HG02610 (cell line): Measurements from ENCODE around the gene EDIL3.
"Not testable (repeated sequence)": the region's sequence is repeated elsewhere in the genome, so short reads cannot be mapped to it uniquely, and the experiment has no call there.

Experiments
- ATAC-seq: cut with Tn5 transposase; IDR thresholded peaks from one replicate; pipeline ENCODE4 v1.9.1; 2021; ENCODE audit warnings: mild to moderate bottlenecking, moderate library complexity; ENCODE audit not compliant: unreplicated experiment

The EDIL3 gene

GRCh38 chr5:84379749-84380148 is 4.9 kb downstream of the EDIL3 start:
- ATAC-seq = no peak

DNA sequence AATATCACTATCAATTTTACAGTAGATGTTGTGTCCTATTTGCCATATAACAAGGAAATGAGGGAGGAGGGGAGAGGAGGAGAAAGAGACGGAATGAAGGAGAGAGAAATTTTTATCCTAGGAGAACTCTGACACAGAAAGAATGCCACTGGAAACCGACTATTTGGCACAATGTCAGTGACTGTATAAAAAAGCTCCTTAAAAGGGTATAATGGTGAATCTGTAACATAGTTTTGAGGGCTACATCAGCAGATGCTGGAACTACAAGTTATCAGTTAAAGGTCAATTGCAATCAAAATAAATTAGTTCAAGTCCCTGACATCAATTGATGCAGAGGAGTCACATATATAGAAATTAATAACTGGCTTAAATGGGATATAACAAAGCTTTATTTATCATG is 5.7 kb downstream of the EDIL3 start:
- no peak for ATAC-seq

GRCh38 chr5:84378420-84378819 is 6.3 kb downstream of the EDIL3 start:
- ATAC-seq = no peak

GRCh38 chr5:84376346-84376745 is 8.3 kb downstream of the EDIL3 start:
- no peak for ATAC-seq

- ATAC-seq = no peak
Observed at GRCh38 chr5:84374568-84374967, 10.1 kb downstream of the EDIL3 start.

DNA sequence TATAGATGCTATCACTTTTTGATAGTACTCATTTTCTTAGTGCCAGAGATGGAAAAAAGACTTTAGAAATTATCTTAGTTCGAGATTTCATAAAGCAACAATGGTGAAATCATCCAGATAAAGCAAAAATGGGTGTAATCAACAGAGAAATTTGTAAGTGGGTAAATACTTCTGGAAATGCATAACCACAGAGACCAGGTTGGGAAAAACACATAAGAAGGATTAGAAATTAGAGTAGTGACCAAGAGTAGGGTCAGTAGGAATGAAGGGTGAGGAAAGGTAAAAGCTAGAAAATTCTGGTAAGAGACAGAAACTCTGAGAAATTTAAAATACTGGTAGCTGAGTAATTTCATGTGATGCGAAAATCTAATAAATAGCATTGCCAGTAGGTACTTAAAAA is 11.2 kb downstream of the EDIL3 start:
- ATAC-seq = no peak

GRCh38 chr5:84372066-84372695 is 12.5 kb downstream of the EDIL3 start:
- ATAC-seq = no peak

GRCh38 chr5:84370176-84370575 is 14.5 kb downstream of the EDIL3 start:
- no peak for ATAC-seq

- no peak for ATAC-seq
Observed at GRCh38 chr5:84364043-84364442, 20.6 kb downstream of the EDIL3 start.

DNA sequence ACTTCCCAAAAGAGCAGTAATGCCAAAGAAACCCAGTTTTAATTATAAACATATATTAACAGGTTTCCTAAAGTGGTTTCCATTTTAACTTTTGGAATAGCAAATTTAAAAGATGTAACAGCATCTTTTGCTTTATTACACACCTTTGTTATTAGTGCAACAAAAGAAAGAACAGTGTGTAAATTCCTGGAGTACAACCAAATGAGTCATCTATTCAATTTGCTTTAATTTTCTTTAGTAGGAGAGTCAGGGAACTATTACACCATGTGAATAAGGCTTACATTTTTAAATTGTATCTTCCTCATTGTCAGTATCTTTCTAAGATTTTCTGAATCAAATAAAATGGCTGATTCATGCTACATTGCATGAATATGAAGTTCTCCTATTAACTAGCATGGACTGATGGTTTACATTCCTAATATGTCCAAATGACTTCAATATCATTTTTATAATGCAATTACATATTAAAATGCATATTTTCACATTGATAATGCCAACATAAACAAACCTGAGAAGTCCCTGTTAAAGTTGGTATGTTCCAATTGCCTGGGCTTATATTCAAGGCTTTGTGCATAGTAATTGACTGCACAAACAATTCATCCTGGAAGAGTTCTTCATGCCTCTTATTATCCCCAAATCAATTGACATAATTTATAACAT is 22.5 kb downstream of the EDIL3 start:
- no peak for ATAC-seq

DNA sequence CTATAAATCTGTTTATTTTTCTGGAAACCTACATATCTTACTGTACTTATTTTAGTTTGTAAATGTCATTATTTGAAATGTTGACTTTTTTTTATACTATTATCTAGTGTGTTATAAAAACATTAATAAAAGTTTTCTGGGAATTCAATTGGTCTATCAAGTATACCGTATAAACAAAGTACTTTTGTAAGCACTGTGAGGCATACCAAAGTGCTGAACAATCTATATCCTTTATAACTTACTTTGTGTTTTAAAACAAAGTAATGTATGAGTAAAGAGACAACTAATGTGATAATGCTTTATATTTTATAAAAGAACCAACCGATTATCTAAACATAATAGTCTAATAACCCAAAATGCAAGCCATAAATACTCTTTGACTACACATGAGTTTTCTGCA is 23.1 kb downstream of the EDIL3 start:
- no peak for ATAC-seq

- ATAC-seq = no peak
Observed at GRCh38 chr5:84360056-84360455, 24.6 kb downstream of the EDIL3 start.

GRCh38 chr5:84354101-84354500 is 30.6 kb downstream of the EDIL3 start:
- no peak for ATAC-seq

- no peak for ATAC-seq
Observed at GRCh38 chr5:84344788-84345187, 39.9 kb downstream of the EDIL3 start.

GRCh38 chr5:84343171-84343570 is 41.5 kb downstream of the EDIL3 start:
- ATAC-seq = no peak

- no peak for ATAC-seq
Observed at GRCh38 chr5:84332106-84332505, 52.6 kb downstream of the EDIL3 start.

DNA sequence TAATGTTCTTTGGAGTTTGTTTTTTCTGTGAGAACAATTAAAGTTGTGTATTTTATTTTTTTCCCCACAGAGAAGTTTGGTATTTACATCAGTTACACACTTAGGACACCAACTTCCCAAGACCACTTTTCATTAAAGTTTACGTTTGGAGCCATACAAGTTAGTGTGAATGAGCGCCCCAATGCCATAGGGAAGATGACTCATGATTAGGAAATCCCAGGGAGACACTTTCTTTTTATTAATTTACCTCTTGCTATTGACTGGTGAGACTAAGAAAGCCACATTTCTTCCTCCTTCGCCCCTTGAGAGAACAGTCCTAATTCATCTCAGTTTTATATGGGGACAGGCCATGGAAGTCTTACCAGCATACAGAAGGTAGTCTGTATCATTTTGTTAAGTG is 57.1 kb downstream of the EDIL3 start:
- no peak for ATAC-seq

DNA sequence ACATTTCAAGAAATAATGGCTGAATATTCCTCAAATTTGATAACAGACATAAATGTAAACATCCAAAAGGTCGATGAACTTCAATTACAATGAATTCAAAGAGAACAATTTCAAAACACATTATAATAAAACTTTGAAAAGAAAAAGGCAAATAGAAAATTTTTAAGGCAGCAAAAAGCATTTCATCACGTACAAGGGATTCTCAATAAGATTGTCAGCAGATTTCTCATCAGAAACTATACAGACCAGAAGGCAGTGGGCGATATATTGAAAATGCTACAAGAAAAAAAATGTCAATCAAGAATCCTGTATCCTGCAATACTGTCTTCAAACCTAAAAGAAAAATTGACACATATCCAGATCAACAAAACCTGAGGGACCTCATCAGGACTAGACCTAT is 62.0 kb downstream of the EDIL3 start:
- ATAC-seq = no peak

DNA sequence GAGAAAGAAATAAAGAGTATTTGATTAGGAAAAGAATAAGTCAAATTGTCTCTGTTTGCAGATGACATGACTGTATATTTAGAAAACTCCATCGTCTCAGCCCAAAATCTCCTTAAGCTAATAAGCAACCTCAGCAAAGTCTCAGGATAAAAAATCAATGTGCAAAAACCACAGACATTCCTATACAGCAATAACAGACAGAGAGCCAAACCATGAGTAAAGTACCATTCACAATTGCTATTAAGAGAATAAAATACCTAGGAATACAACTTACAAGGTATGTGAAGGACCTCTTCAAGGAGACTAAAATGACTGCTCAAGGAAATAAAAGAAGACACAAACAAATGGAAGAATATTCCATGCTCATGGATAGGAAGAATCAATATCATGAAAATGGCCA is 66.9 kb downstream of the EDIL3 start:
- not testable (repeated sequence) for ATAC-seq

- ATAC-seq = not testable (repeated sequence)
Observed at GRCh38 chr5:84312280-84312679, 72.4 kb downstream of the EDIL3 start.

DNA sequence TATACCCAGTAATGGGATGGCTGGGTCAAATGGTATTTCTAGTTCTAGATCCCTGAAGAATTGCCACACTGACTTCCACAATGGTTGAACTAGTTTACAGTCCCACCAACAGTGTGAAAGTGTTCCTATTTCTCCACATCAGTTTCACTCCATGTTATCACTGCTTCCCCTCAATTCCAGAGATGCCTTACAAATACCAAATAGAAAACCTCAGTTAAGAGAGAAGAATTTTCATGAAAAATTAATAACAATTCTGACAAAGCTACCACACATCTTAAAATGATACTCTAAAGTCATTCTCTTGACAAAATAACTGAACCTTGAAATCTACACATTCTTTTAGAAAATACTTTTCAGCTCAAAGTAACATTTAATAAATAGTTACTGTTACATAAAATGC is 74.8 kb downstream of the EDIL3 start:
- not testable (repeated sequence) for ATAC-seq

DNA sequence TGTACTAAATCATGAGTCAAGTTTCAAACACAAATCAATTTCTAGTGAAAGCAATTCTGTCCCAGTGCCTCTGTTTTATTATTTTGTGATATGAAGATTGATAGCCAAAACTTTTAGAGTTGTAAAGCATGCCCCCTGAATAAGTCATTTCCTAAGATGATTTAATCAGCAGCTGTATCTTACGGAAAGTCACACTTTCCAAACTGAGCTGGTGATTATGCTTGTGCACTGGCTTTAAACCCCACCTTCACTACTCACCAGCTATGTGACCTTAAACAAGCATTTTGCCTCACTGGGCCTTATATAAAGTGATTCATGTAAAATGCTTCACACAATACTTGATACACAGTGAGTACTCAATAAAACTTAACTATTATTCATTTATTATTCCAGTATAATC is 78.1 kb downstream of the EDIL3 start:
- no peak for ATAC-seq

- ATAC-seq = no peak
Observed at GRCh38 chr5:84304599-84304998, 80.1 kb downstream of the EDIL3 start.
